AG04450 (cell line): ENCODE results near the gene ALPG. TPM values are rescaled to one million over a fixed set of nuclear protein-coding genes. Genes with fewer than 3 reads are reported as not detected.
"Not testable (repeated sequence)": the region's sequence is repeated elsewhere in the genome, so short reads cannot be mapped to it uniquely, and the experiment has no call there.

Source experiments
- CTCF ChIA-PET: fragments of 300-600, 350-600 bp; formaldehyde crosslinking; extraction: SDS; loops from one replicate; lab custom pipeline; 2022; ENCODE audit warnings: antibody characterized with exemption, inconsistent platforms; lab: Charles Lee
- POLR2A ChIA-PET: fragments of 350-600 bp; formaldehyde crosslinking; extraction: SDS; loops from one replicate; lab custom pipeline; 2021; ENCODE audit warnings: antibody characterized with exemption, inconsistent platforms; lab: Yijun Ruan, JAX
- DNase-seq: peaks from one replicate; pipeline ENCODE4 v3.0.0-alpha.2; 2011; ENCODE audit warnings: low read depth, low spot score
- H3K27ac ChIP-seq: one replicate; pipeline ENCODE4 v1.5.1; 2012; ENCODE audit warnings: low read depth, low read length, control low read depth
- H3K27me3 ChIP-seq: one replicate; pipeline ENCODE4 v1.6.0; 2012; ENCODE audit warnings: low read length; ENCODE audit not compliant: control insufficient read depth, insufficient read depth
- H3K4me3 ChIP-seq: 2 replicates; pipeline ENCODE4 v1.5.1; 2011; ENCODE audit warnings: mild to moderate bottlenecking, low read depth, low read length, control low read depth
- H3K9me3 ChIP-seq: 2 replicates; pipeline ENCODE4 v1.5.1; 2012; ENCODE audit warnings: low read length; ENCODE audit not compliant: control insufficient read depth, insufficient read depth
- polyA plus RNA-seq: library from polyadenylated mRNA; depleted of rRNA; stranded (reverse); fragments of >200 nt; gene quantifications from 2 replicates; pipeline ENCODE4 v1.2.3, GENCODE V29; 2011
- TF ChIP-seq, protein P1 (sequence below): IDR thresholded peaks from 2 replicates; pipeline ENCODE4 v1.5.1; 2011; ENCODE audit warnings: low read depth, low read length, control low read depth, inconsistent platforms

ALPG gene
- polyA plus RNA-seq, 1 experiment: not detected

DNA sequence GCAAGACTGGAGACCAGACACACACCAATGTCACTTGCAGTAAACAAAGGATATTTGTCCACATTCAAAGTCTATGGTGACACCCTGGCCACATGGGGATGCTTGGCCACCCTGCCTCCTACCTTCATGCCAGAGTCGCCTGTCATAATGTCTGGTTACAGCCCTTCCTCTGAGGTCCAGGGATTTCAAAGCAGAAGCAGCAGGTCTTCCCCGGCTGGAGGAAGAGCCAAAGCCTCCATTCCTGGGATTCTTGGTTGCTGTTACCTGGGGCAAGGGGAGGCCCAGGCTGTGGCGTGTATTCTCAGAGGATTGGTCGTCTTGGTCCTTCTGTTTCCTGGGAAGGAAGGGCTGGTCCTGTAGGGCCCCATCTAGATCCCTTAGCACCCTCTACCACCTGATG lies 30.4 kb upstream of the ALPG start:
- peaks cover 4% of the 10 kb centered on the region for H3K27me3 ChIP-seq
- CTCF ChIA-PET: no interaction called here
- TF ChIP-seq, protein P1, sequence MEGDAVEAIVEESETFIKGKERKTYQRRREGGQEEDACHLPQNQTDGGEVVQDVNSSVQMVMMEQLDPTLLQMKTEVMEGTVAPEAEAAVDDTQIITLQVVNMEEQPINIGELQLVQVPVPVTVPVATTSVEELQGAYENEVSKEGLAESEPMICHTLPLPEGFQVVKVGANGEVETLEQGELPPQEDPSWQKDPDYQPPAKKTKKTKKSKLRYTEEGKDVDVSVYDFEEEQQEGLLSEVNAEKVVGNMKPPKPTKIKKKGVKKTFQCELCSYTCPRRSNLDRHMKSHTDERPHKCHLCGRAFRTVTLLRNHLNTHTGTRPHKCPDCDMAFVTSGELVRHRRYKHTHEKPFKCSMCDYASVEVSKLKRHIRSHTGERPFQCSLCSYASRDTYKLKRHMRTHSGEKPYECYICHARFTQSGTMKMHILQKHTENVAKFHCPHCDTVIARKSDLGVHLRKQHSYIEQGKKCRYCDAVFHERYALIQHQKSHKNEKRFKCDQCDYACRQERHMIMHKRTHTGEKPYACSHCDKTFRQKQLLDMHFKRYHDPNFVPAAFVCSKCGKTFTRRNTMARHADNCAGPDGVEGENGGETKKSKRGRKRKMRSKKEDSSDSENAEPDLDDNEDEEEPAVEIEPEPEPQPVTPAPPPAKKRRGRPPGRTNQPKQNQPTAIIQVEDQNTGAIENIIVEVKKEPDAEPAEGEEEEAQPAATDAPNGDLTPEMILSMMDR: no peak

DNA sequence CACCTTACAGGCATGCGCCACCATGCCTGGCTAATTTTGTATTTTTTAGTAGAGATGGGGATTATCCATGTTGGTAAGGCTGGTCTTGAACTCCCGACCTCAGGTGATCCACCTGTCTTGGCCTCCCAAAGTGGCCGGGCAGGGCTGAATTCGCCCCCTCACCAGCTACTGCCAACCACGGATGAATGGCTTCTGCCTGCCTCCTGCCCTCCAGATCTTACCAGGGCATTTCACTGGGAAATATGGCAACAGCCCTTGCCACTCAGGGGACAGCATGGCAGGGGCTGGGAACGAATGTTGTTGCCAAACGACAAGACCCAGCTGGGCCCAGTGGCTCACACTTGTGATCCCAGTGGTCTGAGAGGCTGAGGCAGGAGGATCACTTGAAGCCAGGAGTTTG lies 29.9 kb upstream of the ALPG start:
- Histone ChIP-seq H3K27me3 (peaks cover 6% of the 10 kb centered on the region), H3K4me3 (no peak overlapping the region), H3K27ac (no peak overlapping the region), H3K9me3 (no peaks in the 10 kb centered on the region)
- POLR2A ChIA-PET: no interaction called here
- TF ChIP-seq, protein P1: no peak
- no peak for DNase-seq
- CTCF ChIA-PET: interaction anchor here (0.7 kb wide), 1 partner anchor 523 kb away, joined by 4 read pairs; no protein-coding TSS in a partner anchor

More for the DNA sequence above, 30.4 kb upstream of the ALPG start:
- POLR2A ChIA-PET: no interaction called here
- DNase-seq: no peak
- Histone ChIP-seq H3K4me3 (no peak overlapping the region), H3K27ac (no peak overlapping the region), H3K9me3 (no peaks in the 10 kb centered on the region)

DNA sequence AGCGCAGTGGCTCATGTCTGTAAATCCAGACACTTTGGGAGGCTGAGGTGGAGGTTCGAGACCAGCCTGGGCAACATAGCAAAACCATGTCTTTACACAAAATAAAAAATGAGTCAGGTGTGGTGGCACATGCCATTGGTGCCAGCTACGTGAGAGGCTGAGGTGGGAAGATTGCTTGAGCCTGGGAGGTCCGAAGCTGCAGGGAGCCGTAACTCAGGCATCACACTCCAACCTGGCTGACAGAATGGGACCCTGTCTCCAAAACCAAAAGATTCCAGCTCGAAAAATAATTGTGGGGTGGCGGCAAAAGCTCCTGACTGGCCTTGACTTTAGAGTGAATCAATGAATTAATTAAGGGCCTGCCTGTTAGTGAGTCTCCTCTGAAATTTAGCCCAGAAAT lies 29.3 kb upstream of the ALPG start:
- Histone ChIP-seq H3K27me3 (peaks cover 12% of the 10 kb centered on the region), H3K9me3 (no peaks in the 10 kb centered on the region; the same call in 1 of the 2 replicates), H3K27ac (no peak overlapping the region), H3K4me3 (no peak overlapping the region)
- ChIA-PET POLR2A (no interaction called here), CTCF (interaction anchor here (0.7 kb wide), 1 partner anchor 524 kb away, joined by 4 read pairs; no protein-coding TSS in a partner anchor)
- TF ChIP-seq, protein P1: no peak
- DNase-seq: no peak

DNA sequence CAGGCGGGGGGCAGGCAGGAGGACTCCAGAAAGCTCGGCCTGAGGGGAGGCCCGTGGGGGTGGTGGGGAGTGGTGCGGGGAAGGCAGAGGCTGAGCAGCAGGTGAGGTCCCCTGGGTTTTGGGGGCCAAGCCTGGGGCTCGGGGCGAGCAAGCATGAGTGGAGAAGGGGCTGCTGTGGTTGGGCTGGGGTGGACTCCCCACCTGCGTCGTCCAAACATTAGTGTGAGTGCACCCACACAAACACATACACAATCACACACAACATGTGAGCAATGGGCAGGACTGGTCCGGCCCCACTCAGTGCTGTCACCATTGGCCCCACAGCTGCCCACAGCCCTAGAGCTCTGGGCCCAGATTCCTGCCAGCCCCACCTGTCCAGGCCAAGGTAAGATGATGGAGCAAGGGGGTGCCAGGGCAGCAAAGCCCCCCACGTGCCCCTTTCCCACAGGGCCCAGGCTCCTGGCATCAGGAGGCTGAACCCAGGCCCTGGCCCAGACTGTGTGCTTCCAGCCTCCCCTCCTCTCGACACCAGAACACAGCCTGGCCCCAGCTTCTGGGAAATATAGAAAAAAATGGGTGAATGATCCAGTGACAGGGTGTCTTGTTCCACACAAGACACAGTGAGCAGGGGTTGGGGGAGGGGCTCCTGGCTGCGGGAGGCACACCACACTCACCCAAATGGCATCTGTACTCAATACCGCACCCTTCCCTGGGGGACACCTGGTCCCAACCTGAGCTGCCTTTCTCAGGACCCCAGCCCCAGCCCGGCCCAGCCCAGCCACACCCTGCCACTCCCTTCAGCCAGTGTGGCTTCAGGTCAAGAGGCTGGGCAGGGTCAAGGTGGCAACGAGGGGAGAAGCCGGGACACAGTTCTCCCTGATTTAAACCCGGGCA lies 28.6 kb upstream of the ALPG start:
- TF ChIP-seq, protein P1: no peak
- ChIA-PET POLR2A (no interaction called here), CTCF (no interaction called here)
- no peak for DNase-seq
- H3K9me3 ChIP-seq: no peaks in the 10 kb centered on the region; the same call in 1 of the 2 replicates
- H3K4me3 ChIP-seq: no peak overlapping the region
- H3K27me3 ChIP-seq: peaks cover 17% of the 10 kb centered on the region
- H3K27ac ChIP-seq: no peak overlapping the region

DNA sequence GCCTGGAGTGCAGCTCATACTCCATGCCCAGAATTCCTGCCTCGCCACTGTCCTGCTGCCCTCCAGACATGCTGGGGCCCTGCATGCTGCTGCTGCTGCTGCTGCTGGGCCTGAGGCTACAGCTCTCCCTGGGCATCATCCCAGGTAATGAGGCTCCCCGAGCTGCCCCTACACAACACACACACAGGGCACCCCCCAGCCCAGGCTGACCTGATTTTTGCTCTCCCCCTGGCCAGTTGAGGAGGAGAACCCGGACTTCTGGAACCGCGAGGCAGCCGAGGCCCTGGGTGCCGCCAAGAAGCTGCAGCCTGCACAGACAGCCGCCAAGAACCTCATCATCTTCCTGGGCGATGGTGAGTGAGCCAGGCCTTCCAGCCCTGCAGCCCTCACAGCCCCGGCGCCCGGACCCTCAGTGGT lies 27.9 kb upstream of the ALPG start, which contains the start of gene ALPP:
ALPP (plus strand) TSS at position 17 of the 417 bp plus-strand sequence; CDS start at position 69, 52 bp downstream.
- CTCF ChIA-PET, H3K4me3 ChIP-seq, DNase-seq, H3K9me3 ChIP-seq, POLR2A ChIA-PET, H3K27ac ChIP-seq: not testable (repeated sequence)
- H3K27me3 ChIP-seq: peaks cover 19% of the 10 kb centered on the region

DNA sequence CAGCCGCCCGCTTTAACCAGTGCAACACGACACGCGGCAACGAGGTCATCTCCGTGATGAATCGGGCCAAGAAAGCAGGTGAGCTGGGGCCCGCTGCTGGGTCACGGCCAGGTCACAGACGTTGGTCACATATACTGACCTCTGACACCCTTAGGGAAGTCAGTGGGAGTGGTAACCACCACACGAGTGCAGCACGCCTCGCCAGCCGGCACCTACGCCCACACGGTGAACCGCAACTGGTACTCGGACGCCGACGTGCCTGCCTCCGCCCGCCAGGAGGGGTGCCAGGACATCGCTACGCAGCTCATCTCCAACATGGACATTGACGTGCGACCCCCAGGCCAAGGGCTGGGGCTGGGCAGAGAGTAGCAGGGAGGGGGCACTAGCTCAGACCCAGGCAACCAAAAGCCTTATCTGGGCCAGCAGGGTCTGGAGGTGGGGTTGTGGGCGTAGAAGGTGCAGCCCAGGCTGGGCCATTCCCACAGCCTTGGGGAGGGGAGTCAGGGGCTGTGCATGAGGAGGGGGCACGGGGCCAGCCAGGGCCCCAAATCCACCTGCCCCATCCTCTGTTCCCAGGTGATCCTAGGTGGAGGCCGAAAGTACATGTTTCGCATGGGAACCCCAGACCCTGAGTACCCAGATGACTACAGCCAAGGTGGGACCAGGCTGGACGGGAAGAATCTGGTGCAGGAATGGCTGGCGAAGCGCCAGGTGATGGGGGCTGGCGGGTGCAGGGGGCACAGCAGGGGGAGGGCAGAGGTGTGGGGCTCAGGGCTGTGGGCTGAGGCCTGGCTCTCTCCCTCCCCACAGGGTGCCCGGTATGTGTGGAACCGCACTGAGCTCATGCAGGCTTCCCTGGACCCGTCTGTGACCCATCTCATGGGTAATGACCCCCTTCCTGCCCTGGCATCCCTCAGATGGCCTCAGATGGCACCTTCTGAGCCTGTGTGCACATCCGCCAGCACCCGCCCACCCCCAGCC lies 26.7 kb upstream of the ALPG start:
- CTCF ChIA-PET, DNase-seq, H3K9me3 ChIP-seq, POLR2A ChIA-PET, H3K4me3 ChIP-seq, H3K27ac ChIP-seq: not testable (repeated sequence)
- peaks cover 28% of the 10 kb centered on the region for H3K27me3 ChIP-seq

DNA sequence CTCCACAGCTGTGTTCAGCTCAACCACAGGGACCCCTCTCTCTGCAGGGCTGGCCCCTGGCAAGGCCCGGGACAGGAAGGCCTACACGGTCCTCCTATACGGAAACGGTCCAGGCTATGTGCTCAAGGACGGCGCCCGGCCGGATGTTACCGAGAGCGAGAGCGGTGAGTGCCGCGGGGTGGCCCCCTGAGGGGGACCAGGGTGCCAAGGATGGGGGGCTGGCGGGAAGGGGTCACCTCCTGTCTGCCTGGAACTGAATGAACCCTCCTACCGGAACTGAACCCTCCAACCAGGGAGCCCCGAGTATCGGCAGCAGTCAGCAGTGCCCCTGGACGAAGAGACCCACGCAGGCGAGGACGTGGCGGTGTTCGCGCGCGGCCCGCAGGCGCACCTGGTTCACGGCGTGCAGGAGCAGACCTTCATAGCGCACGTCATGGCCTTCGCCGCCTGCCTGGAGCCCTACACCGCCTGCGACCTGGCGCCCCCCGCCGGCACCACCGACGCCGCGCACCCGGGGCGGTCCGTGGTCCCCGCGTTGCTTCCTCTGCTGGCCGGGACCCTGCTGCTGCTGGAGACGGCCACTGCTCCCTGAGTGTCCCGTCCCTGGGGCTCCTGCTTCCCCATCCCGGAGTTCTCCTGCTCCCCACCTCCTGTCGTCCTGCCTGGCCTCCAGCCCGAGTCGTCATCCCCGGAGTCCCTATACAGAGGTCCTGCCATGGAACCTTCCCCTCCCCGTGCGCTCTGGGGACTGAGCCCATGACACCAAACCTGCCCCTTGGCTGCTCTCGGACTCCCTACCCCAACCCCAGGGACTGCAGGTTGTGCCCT lies 25.2 kb upstream of the ALPG start:
- peaks cover 38% of the 10 kb centered on the region for H3K27me3 ChIP-seq
- CTCF ChIA-PET, DNase-seq, H3K4me3 ChIP-seq, H3K9me3 ChIP-seq, H3K27ac ChIP-seq, POLR2A ChIA-PET: not testable (repeated sequence)
